Esophagus squamous epithelium (tissue), 5 donors: ENCODE measurements around the gene TSC1. TPM values are rescaled to one million over a fixed set of nuclear protein-coding genes. Genes with fewer than 3 reads are reported as not detected.

Experiments used
- DNase-seq: peaks from one replicate; lab custom pipeline; 2025; lab: John Stamatoyannopoulos, UW
- H3K27ac ChIP-seq, 4 donors: fragments of 200-600 bp; sonication (generic); one replicate each; pipeline ENCODE4 v1.5.1; 2016 to 2019; ENCODE audit warnings: mild to moderate bottlenecking in 1 of 4
- H3K27me3 ChIP-seq, 4 donors: fragments of 200-600 bp; sonication (generic); 1 replicate in 3 of 4; 2 replicates in 1 of 4; pipeline versions ENCODE4 v1.5.1 to v1.6.0; 2017 to 2021; ENCODE audit warnings: antibody characterized with exemption in 1 of 4
- H3K36me3 ChIP-seq, 3 donors: fragments of 200-600 bp; sonication (generic); one replicate each; pipeline ENCODE4 v1.5.1; 2016 to 2019
- H3K4me1 ChIP-seq, 3 donors: fragments of 200-600 bp; sonication (generic); one replicate each; pipeline ENCODE4 v1.5.1; 2017 to 2019
- H3K4me3 ChIP-seq, 4 donors: fragments of 200-600 bp; sonication (generic); 1 replicate in 3 of 4; 2 replicates in 1 of 4; pipeline ENCODE4 v1.5.1; 2016 to 2019; ENCODE audit warnings: mild to moderate bottlenecking in 2 of 4, moderate library complexity in 1 of 4
- H3K9me3 ChIP-seq, 3 donors: fragments of 200-600 bp; sonication (generic); one replicate each; pipeline ENCODE4 v1.5.1; 2016 to 2019
- POLR2A ChIP-seq, 4 donors: fragments of 450-650 bp; IDR thresholded peaks; one replicate each; pipeline ENCODE4 v1.6.1; 2017; ENCODE audit warnings: antibody characterized with exemption in 4 of 4, mild to moderate bottlenecking in 4 of 4, moderate library complexity in 3 of 4
- WGBS, 2 donors: methylation state at CpG; one replicate each; pipeline ENCODE4 v1.1.5; 2018; 5-methylcytosine and 5-hydroxymethylcytosine counted together
- intact Hi-C: fragments of 100-400 bp; cut with DNase I; formaldehyde crosslinking; loops from one replicate; pipeline ENCODE4 v1.15.0; 2022
- total RNA-seq, 4 donors: library from RNA; depleted of rRNA; stranded (reverse); fragments of >200 nt; gene quantifications; one replicate each; pipeline ENCODE4 v1.1.0, GENCODE V29; 2016
- TF ChIP-seq, protein P1 (sequence below), 6 experiments: fragments of 450-650 bp in 4 of 6; fragments of 200-600 bp in 2 of 6; sonication (generic) in 2 of 6; IDR thresholded peaks; one replicate each; pipeline ENCODE4 v1.5.1; 2016 to 2019; ENCODE audit warnings: antibody characterized with exemption in 6 of 6, mild to moderate bottlenecking in 4 of 6, moderate library complexity in 4 of 6
- donor health status: DM: yes; HTN: yes; CAD: no.

Gene TSC1
- total RNA-seq, 4 donors from 2014 or later: 18.8 to 38.7 (median 25.7) TPM

DNA sequence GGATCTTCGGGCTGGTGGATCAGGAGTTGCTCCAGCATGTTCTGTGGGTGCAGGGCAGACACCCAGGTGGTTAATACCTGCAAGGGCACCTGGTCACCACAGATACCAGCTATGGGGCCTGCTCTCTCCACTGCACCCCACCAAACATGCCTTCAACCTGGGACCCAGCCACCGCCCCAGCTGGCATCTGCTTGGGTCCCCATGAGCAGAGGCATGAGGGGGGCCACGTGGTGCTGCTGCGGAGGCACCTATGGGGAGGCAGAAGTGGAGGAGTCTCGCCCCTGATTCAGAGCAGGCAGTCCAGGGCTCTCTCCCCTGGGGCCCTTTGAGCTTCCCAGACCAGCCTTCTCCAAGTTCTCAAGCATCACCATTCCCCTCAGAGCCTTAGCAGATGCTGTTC, 69.3 kb downstream of the TSC1 start:
- Histone ChIP-seq H3K4me1 (peaks cover 6 to 36% (median 13%) of the 10 kb centered on the region in 3 donors), H3K4me3 (no peak overlapping the region), H3K27me3 (no peaks in the 10 kb centered on the region), H3K27ac (no peak overlapping the region), H3K9me3 (no peaks in the 10 kb centered on the region), H3K36me3 (no peaks in the 10 kb centered on the region)
- DNase-seq: no peak
- 67 to 78% methylated on average over 1 to 2 of the region's 5 CpGs for WGBS, 2 donors
- TF ChIP-seq, protein P1, sequence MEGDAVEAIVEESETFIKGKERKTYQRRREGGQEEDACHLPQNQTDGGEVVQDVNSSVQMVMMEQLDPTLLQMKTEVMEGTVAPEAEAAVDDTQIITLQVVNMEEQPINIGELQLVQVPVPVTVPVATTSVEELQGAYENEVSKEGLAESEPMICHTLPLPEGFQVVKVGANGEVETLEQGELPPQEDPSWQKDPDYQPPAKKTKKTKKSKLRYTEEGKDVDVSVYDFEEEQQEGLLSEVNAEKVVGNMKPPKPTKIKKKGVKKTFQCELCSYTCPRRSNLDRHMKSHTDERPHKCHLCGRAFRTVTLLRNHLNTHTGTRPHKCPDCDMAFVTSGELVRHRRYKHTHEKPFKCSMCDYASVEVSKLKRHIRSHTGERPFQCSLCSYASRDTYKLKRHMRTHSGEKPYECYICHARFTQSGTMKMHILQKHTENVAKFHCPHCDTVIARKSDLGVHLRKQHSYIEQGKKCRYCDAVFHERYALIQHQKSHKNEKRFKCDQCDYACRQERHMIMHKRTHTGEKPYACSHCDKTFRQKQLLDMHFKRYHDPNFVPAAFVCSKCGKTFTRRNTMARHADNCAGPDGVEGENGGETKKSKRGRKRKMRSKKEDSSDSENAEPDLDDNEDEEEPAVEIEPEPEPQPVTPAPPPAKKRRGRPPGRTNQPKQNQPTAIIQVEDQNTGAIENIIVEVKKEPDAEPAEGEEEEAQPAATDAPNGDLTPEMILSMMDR (IDR thresholded peaks at IDR 0.05): no peak
- no peak for TF ChIP-seq POLR2A (IDR thresholded peaks at IDR 0.05)
- intact Hi-C loops: no loop called here

DNA sequence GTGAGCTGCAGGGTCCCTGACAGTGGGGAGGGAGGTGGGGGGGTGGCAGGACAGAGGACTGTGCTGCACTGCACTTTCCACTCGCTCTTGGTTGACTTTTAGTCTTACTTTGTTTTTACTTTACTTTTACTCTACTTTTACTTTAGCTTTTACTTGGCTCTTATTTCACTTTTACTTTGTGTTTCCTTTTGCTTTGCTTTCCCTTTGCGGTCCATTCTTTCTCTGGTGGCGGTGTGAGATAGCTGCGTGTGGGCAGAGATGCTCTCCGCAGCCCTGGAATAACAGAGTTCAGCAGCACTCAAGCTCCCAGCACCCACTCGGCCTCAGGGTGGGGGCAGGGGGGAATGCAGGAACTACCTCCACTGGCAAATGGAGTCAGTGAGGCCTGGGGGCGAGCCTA, 71.0 kb downstream of the TSC1 start:
- H3K4me1 ChIP-seq: peaks cover 6 to 20% (median 7%) of the 10 kb centered on the region in 3 donors
- TF ChIP-seq POLR2A (IDR thresholded peaks at IDR 0.05): no peak
- TF ChIP-seq, protein P1 (IDR thresholded peaks at IDR 0.05): no peak
- H3K4me3 ChIP-seq: no peak overlapping the region
- H3K27ac ChIP-seq: no peak overlapping the region
- no peak for DNase-seq
- H3K36me3 ChIP-seq: no peaks in the 10 kb centered on the region
- H3K27me3 ChIP-seq: no peaks in the 10 kb centered on the region
- no peaks in the 10 kb centered on the region for H3K9me3 ChIP-seq
- WGBS, 2 donors: 52 to 75% methylated on average over 1 to 7 of the region's 7 CpGs
- intact Hi-C loops: no loop called here

DNA sequence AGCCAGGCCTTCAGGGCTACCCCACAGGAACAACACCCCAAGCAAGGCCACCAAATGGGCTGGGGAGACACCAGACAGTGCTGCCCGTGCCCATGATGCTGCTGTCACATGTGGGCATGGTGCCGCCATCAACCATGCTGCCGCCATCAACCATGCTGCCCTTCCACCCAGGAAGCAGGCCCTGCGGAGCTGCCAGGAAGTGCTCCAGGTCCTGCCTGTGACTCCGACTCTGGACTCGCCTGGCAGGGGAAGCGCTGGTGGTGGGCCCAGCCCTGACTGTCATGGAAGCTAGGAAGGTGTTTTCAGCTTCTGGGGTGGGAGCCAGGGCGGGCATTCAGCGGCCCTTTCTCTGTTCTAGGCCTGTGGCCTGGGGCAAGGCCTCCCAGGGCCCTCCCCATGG, 75.2 kb downstream of the TSC1 start:
- TF ChIP-seq, protein P1 (IDR thresholded peaks at IDR 0.05): no peak
- no peak for TF ChIP-seq POLR2A (IDR thresholded peaks at IDR 0.05)
- DNase-seq: no peak
- no peaks in the 10 kb centered on the region for H3K9me3 ChIP-seq
- H3K27me3 ChIP-seq: no peaks in the 10 kb centered on the region
- no peak overlapping the region for H3K4me3 ChIP-seq
- no peaks in the 10 kb centered on the region for H3K36me3 ChIP-seq
- peaks cover 0 to 21% (median 4%) of the 10 kb centered on the region in 3 donors for H3K4me1 ChIP-seq
- H3K27ac ChIP-seq: no peak overlapping the region
- 60% methylated on average over 1 of the region's 9 CpGs; no CpG with 5 or more reads in 1 of the 2 donors for WGBS, 2 donors
- intact Hi-C loops: no loop called here

DNA sequence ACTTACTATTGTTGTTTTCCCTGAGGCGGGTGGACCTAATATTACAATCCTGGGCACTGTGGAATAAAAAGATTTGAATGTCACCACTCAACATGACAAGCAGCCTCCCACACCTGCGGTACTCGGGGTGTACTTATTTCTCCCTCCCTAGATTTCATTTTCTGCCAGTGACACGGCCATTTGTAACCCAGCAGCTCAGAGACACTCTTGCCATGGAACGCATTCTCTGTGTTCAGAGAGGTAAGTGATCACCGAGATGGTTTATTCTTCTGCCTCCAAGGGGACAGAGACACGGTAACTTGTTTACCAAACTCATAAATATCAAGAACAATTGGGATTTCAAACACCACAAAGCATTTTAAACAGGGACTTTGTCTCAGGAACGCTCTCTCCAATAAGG, 77.5 kb downstream of the TSC1 start:
- WGBS, 2 donors: 83 to 86% methylated on average over 8 of the region's 8 CpGs
- Histone ChIP-seq H3K9me3 (no peaks in the 10 kb centered on the region), H3K4me1 (peaks cover 0 to 26% (median 4%) of the 10 kb centered on the region in 3 donors), H3K27me3 (no peaks in the 10 kb centered on the region), H3K36me3 (no peaks in the 10 kb centered on the region), H3K4me3 (no peak overlapping the region), H3K27ac (no peak overlapping the region)
- TF ChIP-seq, protein P1 (IDR thresholded peaks at IDR 0.05): no peak
- no peak for TF ChIP-seq POLR2A (IDR thresholded peaks at IDR 0.05)
- DNase-seq: no peak
- intact Hi-C loops: no loop called here

DNA sequence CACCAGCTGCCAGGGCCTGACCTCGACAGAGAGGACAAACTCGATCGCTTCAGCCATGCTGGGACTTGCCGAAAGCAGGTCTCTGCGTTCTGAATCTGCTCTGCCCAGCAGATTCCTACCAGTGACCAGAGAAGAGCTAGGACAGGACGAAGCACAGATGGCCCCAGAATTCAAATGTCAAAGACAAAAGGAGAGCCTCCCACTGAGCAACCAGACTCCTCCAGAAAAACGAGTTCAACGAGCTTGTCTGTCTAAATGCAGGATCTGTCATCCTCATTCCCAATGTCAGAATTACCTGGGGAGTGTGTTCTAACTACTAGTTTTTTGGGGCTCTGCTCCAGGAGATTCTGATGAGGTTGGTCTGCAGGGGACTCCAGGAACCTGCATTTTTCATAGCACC, 79.7 kb downstream of the TSC1 start:
- peaks cover 0 to 17% (median 4%) of the 10 kb centered on the region in 3 donors for H3K4me1 ChIP-seq
- 50 to 53% methylated on average over 1 to 8 of the region's 8 CpGs for WGBS, 2 donors
- no peaks in the 10 kb centered on the region for H3K27me3 ChIP-seq
- H3K4me3 ChIP-seq: no peak overlapping the region
- TF ChIP-seq, protein P1 (IDR thresholded peaks at IDR 0.05): no peak
- no peak for TF ChIP-seq POLR2A (IDR thresholded peaks at IDR 0.05)
- H3K9me3 ChIP-seq: no peaks in the 10 kb centered on the region
- H3K36me3 ChIP-seq: no peaks in the 10 kb centered on the region
- H3K27ac ChIP-seq: peak overlapping the region in 2 of 4 donors; percentile 13 to 44
- intact Hi-C loops: no loop called here
- no peak for DNase-seq
